Uterus (tissue), 2 donors: ENCODE measurements around the gene TYROBP.

Experiments used
- POLR2A ChIP-seq, 2 donors: fragments of 450-650 bp; IDR thresholded peaks; one replicate each; pipeline ENCODE4 v1.6.1; 2016; ENCODE audit warnings: antibody characterized with exemption in 2 of 2, mild to moderate bottlenecking in 1 of 2, moderate library complexity in 1 of 2
- TF ChIP-seq, protein P1 (sequence below), 4 experiments: fragments of 200-600 bp in 2 of 4; fragments of 450-650 bp in 2 of 4; sonication (generic) in 2 of 4; IDR thresholded peaks; one replicate each; pipeline ENCODE4 v1.5.1; 2016 to 2019; ENCODE audit warnings: antibody characterized with exemption in 4 of 4, mild to moderate bottlenecking in 2 of 4, moderate library complexity in 1 of 4

DNA sequence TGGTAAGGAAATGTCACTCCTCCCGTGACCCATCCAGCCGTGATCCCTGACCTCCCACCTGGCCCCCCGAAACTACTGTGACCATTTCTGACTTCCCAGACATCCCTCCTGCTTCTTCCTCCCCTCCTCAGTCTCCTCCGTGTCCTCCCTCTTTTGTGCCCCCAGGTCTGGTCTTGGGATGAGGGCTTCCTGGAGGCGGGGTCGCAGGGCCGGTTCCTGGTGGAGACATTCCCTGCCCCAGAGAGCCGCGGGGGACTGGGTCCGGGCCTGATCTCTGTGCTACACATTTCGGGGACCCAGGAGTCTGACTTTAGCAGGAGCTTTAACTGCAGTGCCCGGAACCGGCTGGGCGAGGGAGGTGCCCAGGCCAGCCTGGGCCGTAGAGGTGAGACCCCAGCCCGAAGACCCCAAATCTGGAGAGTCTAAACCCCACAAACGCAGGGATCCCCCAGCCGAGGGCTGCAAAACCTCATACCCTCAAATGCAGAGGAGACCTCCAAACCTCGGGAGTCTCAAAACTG, 46.4 kb downstream of the TYROBP start:
- TF ChIP-seq, protein P1, sequence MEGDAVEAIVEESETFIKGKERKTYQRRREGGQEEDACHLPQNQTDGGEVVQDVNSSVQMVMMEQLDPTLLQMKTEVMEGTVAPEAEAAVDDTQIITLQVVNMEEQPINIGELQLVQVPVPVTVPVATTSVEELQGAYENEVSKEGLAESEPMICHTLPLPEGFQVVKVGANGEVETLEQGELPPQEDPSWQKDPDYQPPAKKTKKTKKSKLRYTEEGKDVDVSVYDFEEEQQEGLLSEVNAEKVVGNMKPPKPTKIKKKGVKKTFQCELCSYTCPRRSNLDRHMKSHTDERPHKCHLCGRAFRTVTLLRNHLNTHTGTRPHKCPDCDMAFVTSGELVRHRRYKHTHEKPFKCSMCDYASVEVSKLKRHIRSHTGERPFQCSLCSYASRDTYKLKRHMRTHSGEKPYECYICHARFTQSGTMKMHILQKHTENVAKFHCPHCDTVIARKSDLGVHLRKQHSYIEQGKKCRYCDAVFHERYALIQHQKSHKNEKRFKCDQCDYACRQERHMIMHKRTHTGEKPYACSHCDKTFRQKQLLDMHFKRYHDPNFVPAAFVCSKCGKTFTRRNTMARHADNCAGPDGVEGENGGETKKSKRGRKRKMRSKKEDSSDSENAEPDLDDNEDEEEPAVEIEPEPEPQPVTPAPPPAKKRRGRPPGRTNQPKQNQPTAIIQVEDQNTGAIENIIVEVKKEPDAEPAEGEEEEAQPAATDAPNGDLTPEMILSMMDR (IDR thresholded peaks at IDR 0.05): no peak
- no peak for TF ChIP-seq POLR2A (IDR thresholded peaks at IDR 0.05)
